ENCODE data around the gene APOL2. TPM values are rescaled to one million over a fixed set of nuclear protein-coding genes. Genes with fewer than 3 reads are reported as not detected.
A peak's percentile ranks its signal among the peaks of the same experiment; 100 is the strongest.

The APOL2 gene
- total and polyA plus RNA-seq, 4 donors, result 29.5 to 46.3 (median 35.3) TPM

- TF ChIP-seq CTCF (IDR thresholded peaks at IDR 0.05; ENCODE audit: control extremely low read depth, extremely low read depth), result no peak
- no peaks in the 10 kb centered on the region for H3K9me3 ChIP-seq (ENCODE audit: control insufficient read depth in 4 of 4, insufficient read depth in 3 of 4, low read length in 3 of 4)
- WGBS, 2 donors, result 0 to 23% methylated on average over 5 of the region's 5 CpGs
- DNase-seq (peak; percentile 69 to 95 (median 89)), ATAC-seq (ENCODE audit: insufficient read depth, low FRiP score) (peak; percentile 23)
- H3K27ac ChIP-seq (ENCODE audit: low read depth in 1 of 2, low read length in 1 of 2), result peak overlapping the region; percentile 1 to 24
- H3K9ac ChIP-seq (ENCODE audit: insufficient read depth in 1 of 2, low read length in 2 of 2), result no peak overlapping the region
- no peaks in the 10 kb centered on the region for H3K27me3 ChIP-seq (ENCODE audit: control insufficient read depth in 3 of 3, insufficient read depth in 3 of 3, low read length in 2 of 3)
- peaks cover 3 to 28% (median 14%) of the 10 kb centered on the region in 5 donors for H3K4me1 ChIP-seq (ENCODE audit: control insufficient read depth in 5 of 5, insufficient read depth in 5 of 5, low read length in 5 of 5)
- H3K36me3 ChIP-seq (ENCODE audit: control insufficient read depth in 4 of 4, insufficient read depth in 4 of 4, low read length in 4 of 4), result no peaks in the 10 kb centered on the region
- no peak overlapping the region for H3K4me3 ChIP-seq
Observed at GRCh38 chr22:36197065-36197440, 42.3 kb downstream of the APOL2 start.

- TF ChIP-seq CTCF (IDR thresholded peaks at IDR 0.05; ENCODE audit: control extremely low read depth, extremely low read depth), result no peak
- H3K9me3 ChIP-seq (ENCODE audit: control insufficient read depth in 4 of 4, insufficient read depth in 3 of 4, low read length in 3 of 4), result no peaks in the 10 kb centered on the region
- no peak overlapping the region for H3K9ac ChIP-seq (ENCODE audit: insufficient read depth in 1 of 2, low read length in 2 of 2)
- ATAC-seq (ENCODE audit: insufficient read depth, low FRiP score) (no peak), DNase-seq (no peak)
- H3K27me3 ChIP-seq (ENCODE audit: control insufficient read depth in 3 of 3, insufficient read depth in 3 of 3, low read length in 2 of 3), result no peaks in the 10 kb centered on the region
- H3K36me3 ChIP-seq (ENCODE audit: control insufficient read depth in 4 of 4, insufficient read depth in 4 of 4, low read length in 4 of 4), result no peaks in the 10 kb centered on the region
- peak overlapping the region in 1 of 2 donors; percentile 1 for H3K27ac ChIP-seq (ENCODE audit: low read depth in 1 of 2, low read length in 1 of 2)
- H3K4me1 ChIP-seq (ENCODE audit: control insufficient read depth in 5 of 5, insufficient read depth in 5 of 5, low read length in 5 of 5), result peaks cover 3 to 22% (median 15%) of the 10 kb centered on the region in 5 donors
- no peak overlapping the region for H3K4me3 ChIP-seq
- WGBS, 2 donors, result 50 to 54% methylated on average over 6 of the region's 6 CpGs
Observed at GRCh38 chr22:36196254-36197064, 42.9 kb downstream of the APOL2 start.

- Histone ChIP-seq H3K36me3 (ENCODE audit: control insufficient read depth in 4 of 4, insufficient read depth in 4 of 4, low read length in 4 of 4) (peaks cover 0 to 1% (median 0%) of the 10 kb centered on the region in 4 donors), H3K4me3 (no peak overlapping the region), H3K9ac (ENCODE audit: insufficient read depth in 1 of 2, low read length in 2 of 2) (no peak overlapping the region), H3K4me1 (ENCODE audit: control insufficient read depth in 5 of 5, insufficient read depth in 5 of 5, low read length in 5 of 5) (peaks cover 3 to 21% (median 14%) of the 10 kb centered on the region in 5 donors), H3K27me3 (ENCODE audit: control insufficient read depth in 3 of 3, insufficient read depth in 3 of 3, low read length in 2 of 3) (no peaks in the 10 kb centered on the region), H3K27ac (ENCODE audit: low read depth in 1 of 2, low read length in 1 of 2) (no peak overlapping the region), H3K9me3 (ENCODE audit: control insufficient read depth in 4 of 4, insufficient read depth in 3 of 4, low read length in 3 of 4) (no peaks in the 10 kb centered on the region)
- DNase-seq, result peak; percentile 75 to 83 (median 82)
- ATAC-seq (ENCODE audit: insufficient read depth, low FRiP score), result peak; percentile 58
- 47 to 55% methylated on average over 5 of the region's 5 CpGs for WGBS, 2 donors
- TF ChIP-seq CTCF (IDR thresholded peaks at IDR 0.05; ENCODE audit: control extremely low read depth, extremely low read depth), result peak; percentile 66
Observed at GRCh38 chr22:36194971-36195370, 44.4 kb downstream of the APOL2 start.
